ENCODE measurements around the gene ACR. TPM values are rescaled to one million over a fixed set of nuclear protein-coding genes. Genes with fewer than 3 reads are reported as not detected.

The ACR gene
- total and polyA plus RNA-seq, 2 of the 13 experiments (the other 11 are each of a cell fraction or from before 2014, with no cell fraction given), result 0.15 TPM; not detected in 1

DNA sequence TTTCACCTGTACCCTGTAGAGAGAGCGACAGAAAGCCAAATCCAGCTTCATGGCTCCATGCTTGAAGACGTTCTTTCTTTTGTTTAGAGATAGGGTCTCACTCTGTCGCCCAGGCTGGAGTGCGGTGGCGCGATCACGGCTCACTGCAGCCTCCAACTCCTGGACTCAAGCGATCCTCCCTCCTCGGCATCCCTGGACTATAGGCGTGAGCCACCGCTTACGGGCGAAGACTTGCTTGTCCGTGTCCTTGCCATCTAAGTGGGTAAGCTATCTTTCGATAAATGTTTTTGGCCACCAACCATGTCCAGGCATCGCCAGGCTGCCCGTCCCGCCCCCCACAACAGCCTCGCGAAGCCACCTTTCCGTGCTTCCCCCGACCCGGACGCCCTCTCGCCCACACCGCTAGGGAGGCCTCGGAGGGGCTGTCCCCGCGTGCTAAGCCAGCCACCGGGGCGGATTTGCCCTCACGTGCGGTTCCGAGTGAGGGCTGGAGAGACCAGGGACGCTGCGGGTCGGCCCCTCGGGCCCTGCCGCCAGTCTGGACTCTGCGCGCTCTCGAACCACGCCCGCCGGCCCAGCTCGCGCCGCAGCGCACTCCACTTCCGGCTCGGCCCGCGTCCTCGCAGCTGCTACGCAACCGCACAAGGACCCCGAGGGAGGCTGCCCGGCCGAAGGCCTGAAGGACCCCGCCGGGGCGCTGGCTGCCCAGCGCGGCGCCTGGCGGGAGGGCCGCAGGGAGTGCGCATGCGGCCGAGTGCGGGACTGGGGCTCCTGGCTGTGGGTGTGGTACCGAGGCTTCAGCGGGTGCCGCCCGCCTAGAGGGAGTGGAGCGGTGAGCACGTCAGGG, 45.3 kb downstream of the ACR start, which contains the start of gene RABL2B (continued):
- TF ChIP-seq, protein P1, sequence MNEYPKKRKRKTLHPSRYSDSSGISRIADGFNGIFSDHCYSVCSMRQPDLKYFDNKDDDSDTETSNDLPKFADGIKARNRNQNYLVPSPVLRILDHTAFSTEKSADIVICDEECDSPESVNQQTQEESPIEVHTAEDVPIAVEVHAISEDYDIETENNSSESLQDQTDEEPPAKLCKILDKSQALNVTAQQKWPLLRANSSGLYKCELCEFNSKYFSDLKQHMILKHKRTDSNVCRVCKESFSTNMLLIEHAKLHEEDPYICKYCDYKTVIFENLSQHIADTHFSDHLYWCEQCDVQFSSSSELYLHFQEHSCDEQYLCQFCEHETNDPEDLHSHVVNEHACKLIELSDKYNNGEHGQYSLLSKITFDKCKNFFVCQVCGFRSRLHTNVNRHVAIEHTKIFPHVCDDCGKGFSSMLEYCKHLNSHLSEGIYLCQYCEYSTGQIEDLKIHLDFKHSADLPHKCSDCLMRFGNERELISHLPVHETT (CRISPR knock-in tag; conservative IDR thresholded peaks at IDR 0.05), result 0 out of 2 replicates have a peak, but pooled peaks have one; percentile 36
- TF ChIP-seq FOXA3 (CRISPR knock-in tag; IDR thresholded peaks at IDR 0.05) (0 out of 2 replicates have a peak, but pooled peaks have one; percentile 44), MXI1 (IDR thresholded peaks at IDR 0.05; ENCODE audit: borderline replicate concordance, low read depth, low read length) (peak; percentile 94), MIER3 (CRISPR knock-in tag; IDR thresholded peaks at IDR 0.05; ENCODE audit: borderline replicate concordance) (peak; percentile 62; the same call in 1 of the 2 replicates), MXD1 (CRISPR knock-in tag; IDR thresholded peaks at IDR 0.05) (peak; percentile 85; the same call in 1 of the 2 replicates), E2F5 (CRISPR knock-in tag; conservative IDR thresholded peaks at IDR 0.05) (0 out of 2 replicates have a peak, but pooled peaks have one; percentile 40), PHF20 (CRISPR knock-in tag; IDR thresholded peaks at IDR 0.05) (peak; percentile 82), POLR2AphosphoS5 (IDR thresholded peaks at IDR 0.05; ENCODE audit: low read depth, low read length) (0 out of 2 replicates have a peak, but pooled peaks have one; percentile 36), HNRNPLL (IDR thresholded peaks at IDR 0.05; ENCODE audit: low read depth, low read length, poor library complexity, severe bottlenecking) (peak; percentile 74), RBFOX2 (IDR thresholded peaks at IDR 0.05; ENCODE audit: low read depth, low read length) (peak; percentile 69), HMGXB4 (CRISPR knock-in tag; IDR thresholded peaks at IDR 0.05; ENCODE audit: borderline replicate concordance in 1 of 2, low read depth in 1 of 2) (peak in 1 of 2 experiments; percentile 48; a peak in 2 of 4 replicates), DMAP1 (CRISPR knock-in tag; IDR thresholded peaks at IDR 0.05) (peak; percentile 69), FOXC1 (CRISPR knock-in tag; IDR thresholded peaks at IDR 0.05; ENCODE audit: borderline replicate concordance) (peak; percentile 26; the same call in 1 of the 2 replicates), MXD4 (CRISPR knock-in tag; IDR thresholded peaks at IDR 0.05) (peak; percentile 90; the same call in 1 of the 2 replicates), IRF2 (CRISPR knock-in tag; IDR thresholded peaks at IDR 0.05) (peak; percentile 46; the same call in 1 of the 2 replicates), YEATS4 (CRISPR knock-in tag; IDR thresholded peaks at IDR 0.05; ENCODE audit: borderline replicate concordance) (0 out of 2 replicates have a peak, but pooled peaks have one; percentile 57), ERF (CRISPR knock-in tag; IDR thresholded peaks at IDR 0.05) (0 out of 2 replicates have a peak, but pooled peaks have one; percentile 53), ZFX (CRISPR knock-in tag; IDR thresholded peaks at IDR 0.05; ENCODE audit: low read depth) (peak; percentile 76), POLR2G (IDR thresholded peaks at IDR 0.05; ENCODE audit: low read depth, low read length) (peak; percentile 65), MIXL1 (CRISPR knock-in tag; IDR thresholded peaks at IDR 0.05) (0 out of 2 replicates have a peak, but pooled peaks have one; percentile 17), ZMYM4 (CRISPR knock-in tag; IDR thresholded peaks at IDR 0.05) (peak; percentile 51; the same call in 1 of the 2 replicates)
- TF ChIP-seq, protein P2, sequence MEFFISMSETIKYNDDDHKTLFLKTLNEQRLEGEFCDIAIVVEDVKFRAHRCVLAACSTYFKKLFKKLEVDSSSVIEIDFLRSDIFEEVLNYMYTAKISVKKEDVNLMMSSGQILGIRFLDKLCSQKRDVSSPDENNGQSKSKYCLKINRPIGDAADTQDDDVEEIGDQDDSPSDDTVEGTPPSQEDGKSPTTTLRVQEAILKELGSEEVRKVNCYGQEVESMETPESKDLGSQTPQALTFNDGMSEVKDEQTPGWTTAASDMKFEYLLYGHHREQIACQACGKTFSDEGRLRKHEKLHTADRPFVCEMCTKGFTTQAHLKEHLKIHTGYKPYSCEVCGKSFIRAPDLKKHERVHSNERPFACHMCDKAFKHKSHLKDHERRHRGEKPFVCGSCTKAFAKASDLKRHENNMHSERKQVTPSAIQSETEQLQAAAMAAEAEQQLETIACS (CRISPR knock-in tag; IDR thresholded peaks at IDR 0.05), result peak; percentile 81

Data from HepG2 (cell line).